DMS153 treated with DMSO at 0.1 percent for 48 hours (cell line): ENCODE data around the gene POLR3A.
A peak's percentile ranks its signal among the peaks of the same experiment; 100 is the strongest.

Source experiments
- DNase-seq: peaks from one replicate; lab custom pipeline; 2025; ENCODE audit not compliant: unreplicated experiment; lab: John Stamatoyannopoulos, UW

The POLR3A gene

GRCh38 chr10:78047314-78047891, 18.1 kb upstream of the POLR3A start:
- peak; percentile 77 for DNase-seq

GRCh38 chr10:78046711-78047269, 17.5 kb upstream of the POLR3A start:
- DNase-seq = no peak

GRCh38 chr10:78045856-78046255, 16.5 kb upstream of the POLR3A start:
- DNase-seq = no peak

- no peak for DNase-seq
These were observed 15.9 kb upstream of the POLR3A start for GRCh38 chr10:78045237-78045636.

GRCh38 chr10:78044699-78045098, 15.4 kb upstream of the POLR3A start:
- DNase-seq = no peak

- no peak for DNase-seq
These were observed 14.9 kb upstream of the POLR3A start for GRCh38 chr10:78044179-78044578.

GRCh38 chr10:78042752-78043104, 13.4 kb upstream of the POLR3A start:
- DNase-seq = no peak

- DNase-seq = no peak
These were observed 12.9 kb upstream of the POLR3A start for GRCh38 chr10:78042058-78042751.

GRCh38 chr10:78041170-78042057, 12.1 kb upstream of the POLR3A start:
- DNase-seq = no peak

GRCh38 chr10:78039743-78040142, 10.4 kb upstream of the POLR3A start:
- DNase-seq = no peak

GRCh38 chr10:78038791-78039547, 9.7 kb upstream of the POLR3A start:
- DNase-seq = no peak

GRCh38 chr10:78038105-78038504, 8.8 kb upstream of the POLR3A start:
- no peak for DNase-seq

GRCh38 chr10:78035933-78036583, 6.7 kb upstream of the POLR3A start:
- no peak for DNase-seq

- DNase-seq = no peak
These were observed 6.1 kb upstream of the POLR3A start for GRCh38 chr10:78035437-78035836.

GRCh38 chr10:78035025-78035424, 5.7 kb upstream of the POLR3A start:
- no peak for DNase-seq

GRCh38 chr10:78033637-78034470, 4.5 kb upstream of the POLR3A start, which contains the start of gene RPS24:
RPS24 (plus strand) TSS chr10:78033863; CDS start chr10:78033902, 39 bp downstream.
- DNase-seq = peak; percentile 97

- no peak for DNase-seq
These were observed 4.0 kb upstream of the POLR3A start for GRCh38 chr10:78033387-78033636.

GRCh38 chr10:78028438-78029268, 662 bp downstream of the POLR3A start:
- DNase-seq = no peak
